ENCODE data around the gene PEAR1. TPM values are rescaled to one million over a fixed set of nuclear protein-coding genes. Genes with fewer than 3 reads are reported as not detected.

The PEAR1 gene
- total RNA-seq, 1 experiment from 2014 or later, result 10.8 TPM

DNA sequence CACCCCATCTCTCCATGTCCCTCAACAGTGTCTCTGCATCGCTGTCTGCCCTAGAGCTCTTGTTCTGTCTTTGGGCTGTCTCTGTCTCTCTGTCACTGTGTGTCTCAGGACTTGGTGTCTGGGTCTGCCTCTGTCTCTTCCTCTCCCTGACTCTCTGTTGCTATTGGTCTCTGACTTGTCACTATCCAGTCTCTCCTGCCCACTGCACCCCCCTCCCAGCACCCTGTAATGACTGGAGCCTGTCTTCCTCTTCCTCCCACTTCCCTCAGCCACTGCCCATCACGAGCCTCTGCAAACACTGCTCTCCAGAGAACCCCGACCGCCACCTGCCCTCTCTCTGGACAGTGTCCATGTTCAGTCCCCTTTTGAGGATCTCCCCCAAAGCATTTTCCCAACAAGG lies 12.1 kb downstream of the PEAR1 start:
- POLR2A ChIA-PET, result no interaction called here
- no peak overlapping the region for H3K9ac ChIP-seq (ENCODE audit: low read length)
- no peaks in the 10 kb centered on the region for H3K79me2 ChIP-seq (ENCODE audit: insufficient read depth, low read length)
- ATAC-seq (no peak), DNase-seq (ENCODE audit: low read depth, low spot score) (no peak)
- no peaks in the 10 kb centered on the region; a peak in 1 of 4 replicates for H3K9me3 ChIP-seq (ENCODE audit: control insufficient read depth in 1 of 2, insufficient read depth in 1 of 2, low read depth in 1 of 2, low read length in 2 of 2)
- no peaks in the 10 kb centered on the region for H3K9me2 ChIP-seq (ENCODE audit: insufficient read depth)
- H4K20me1 ChIP-seq (ENCODE audit: insufficient read depth), result no peaks in the 10 kb centered on the region
- intact Hi-C loops (cut with micrococcal nuclease), result no loop called here
- no TSS peak for BruUV-seq (replicated peaks)
- no peaks in the 10 kb centered on the region for H3K36me3 ChIP-seq (ENCODE audit: control insufficient read depth in 1 of 2, insufficient read depth in 2 of 2, low read length in 2 of 2)
- H2AFZ ChIP-seq (ENCODE audit: low read depth, low read length, poor library complexity, severe bottlenecking), result no peak overlapping the region
- CTCF ChIA-PET, result no interaction called here
- no peak overlapping the region for H3K4me2 ChIP-seq (ENCODE audit: low read length)
- H3K4me1 ChIP-seq (ENCODE audit: control insufficient read depth in 1 of 2, insufficient read depth in 2 of 2, low read length in 2 of 2), result peaks cover 6 to 27% of the 10 kb centered on the region in 2 experiments; a peak in 3 of 4 replicates
- H3K27ac ChIP-seq (ENCODE audit: low read depth, low read length), result no peak overlapping the region
- H3K4me3 ChIP-seq (replicated peaks in 1 of 2; ENCODE audit: low read depth in 1 of 2, low read length in 2 of 2), result no peak overlapping the region
- RAD21 ChIA-PET (ENCODE audit: low non-redundant PET in 1 of 2, low total read pairs in 2 of 2, uncharacterized antibody in 2 of 2, unreplicated experiment in 2 of 2), result no interaction called here
- no peaks in the 10 kb centered on the region for H3K27me3 ChIP-seq (ENCODE audit: insufficient read depth, low read length)
- TF ChIP-seq FOSL1 (IDR thresholded peaks at IDR 0.05; ENCODE audit: low read depth) (no peak), ELF1 (IDR thresholded peaks at IDR 0.05; ENCODE audit: borderline replicate concordance, low read depth) (no peak), EZH2 (IDR thresholded peaks at IDR 0.05) (no peak), SRF (IDR thresholded peaks at IDR 0.05; ENCODE audit: low read depth) (no peak), POLR2A (IDR thresholded peaks at IDR 0.05; ENCODE audit: borderline replicate concordance, extremely low read depth, insufficient read depth, insufficient read length) (no peak), ZFX (IDR thresholded peaks at IDR 0.05) (no peak), CEBPB (IDR thresholded peaks at IDR 0.05; ENCODE audit: low read depth) (no peak), EZH2phosphoT487 (IDR thresholded peaks at IDR 0.05; ENCODE audit: borderline replicate concordance) (no peak)
- TF ChIP-seq, protein P1, sequence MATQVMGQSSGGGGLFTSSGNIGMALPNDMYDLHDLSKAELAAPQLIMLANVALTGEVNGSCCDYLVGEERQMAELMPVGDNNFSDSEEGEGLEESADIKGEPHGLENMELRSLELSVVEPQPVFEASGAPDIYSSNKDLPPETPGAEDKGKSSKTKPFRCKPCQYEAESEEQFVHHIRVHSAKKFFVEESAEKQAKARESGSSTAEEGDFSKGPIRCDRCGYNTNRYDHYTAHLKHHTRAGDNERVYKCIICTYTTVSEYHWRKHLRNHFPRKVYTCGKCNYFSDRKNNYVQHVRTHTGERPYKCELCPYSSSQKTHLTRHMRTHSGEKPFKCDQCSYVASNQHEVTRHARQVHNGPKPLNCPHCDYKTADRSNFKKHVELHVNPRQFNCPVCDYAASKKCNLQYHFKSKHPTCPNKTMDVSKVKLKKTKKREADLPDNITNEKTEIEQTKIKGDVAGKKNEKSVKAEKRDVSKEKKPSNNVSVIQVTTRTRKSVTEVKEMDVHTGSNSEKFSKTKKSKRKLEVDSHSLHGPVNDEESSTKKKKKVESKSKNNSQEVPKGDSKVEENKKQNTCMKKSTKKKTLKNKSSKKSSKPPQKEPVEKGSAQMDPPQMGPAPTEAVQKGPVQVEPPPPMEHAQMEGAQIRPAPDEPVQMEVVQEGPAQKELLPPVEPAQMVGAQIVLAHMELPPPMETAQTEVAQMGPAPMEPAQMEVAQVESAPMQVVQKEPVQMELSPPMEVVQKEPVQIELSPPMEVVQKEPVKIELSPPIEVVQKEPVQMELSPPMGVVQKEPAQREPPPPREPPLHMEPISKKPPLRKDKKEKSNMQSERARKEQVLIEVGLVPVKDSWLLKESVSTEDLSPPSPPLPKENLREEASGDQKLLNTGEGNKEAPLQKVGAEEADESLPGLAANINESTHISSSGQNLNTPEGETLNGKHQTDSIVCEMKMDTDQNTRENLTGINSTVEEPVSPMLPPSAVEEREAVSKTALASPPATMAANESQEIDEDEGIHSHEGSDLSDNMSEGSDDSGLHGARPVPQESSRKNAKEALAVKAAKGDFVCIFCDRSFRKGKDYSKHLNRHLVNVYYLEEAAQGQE (IDR thresholded peaks at IDR 0.05; ENCODE audit: low read depth), result no peak
- TF ChIP-seq, protein P2, sequence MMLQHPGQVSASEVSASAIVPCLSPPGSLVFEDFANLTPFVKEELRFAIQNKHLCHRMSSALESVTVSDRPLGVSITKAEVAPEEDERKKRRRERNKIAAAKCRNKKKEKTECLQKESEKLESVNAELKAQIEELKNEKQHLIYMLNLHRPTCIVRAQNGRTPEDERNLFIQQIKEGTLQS (IDR thresholded peaks at IDR 0.05), result no peak
